22Rv1 (cell line): ENCODE results near the gene FBXO31.

Experiments used
- H3K27ac ChIP-seq: fragments of 450-650 bp; 2 replicates; pipeline ENCODE4 v1.5.1; 2017
- ZFX ChIP-seq: fragments of 450-650 bp; IDR thresholded peaks from 2 replicates; pipeline ENCODE4 v1.6.1; 2017; ENCODE audit warnings: antibody characterized with exemption, borderline replicate concordance
- TF ChIP-seq, protein P1 (sequence below): fragments of 450-650 bp; IDR thresholded peaks from 2 replicates; pipeline ENCODE4 v1.5.1; 2017; ENCODE audit warnings: mild to moderate bottlenecking

The FBXO31 gene

DNA sequence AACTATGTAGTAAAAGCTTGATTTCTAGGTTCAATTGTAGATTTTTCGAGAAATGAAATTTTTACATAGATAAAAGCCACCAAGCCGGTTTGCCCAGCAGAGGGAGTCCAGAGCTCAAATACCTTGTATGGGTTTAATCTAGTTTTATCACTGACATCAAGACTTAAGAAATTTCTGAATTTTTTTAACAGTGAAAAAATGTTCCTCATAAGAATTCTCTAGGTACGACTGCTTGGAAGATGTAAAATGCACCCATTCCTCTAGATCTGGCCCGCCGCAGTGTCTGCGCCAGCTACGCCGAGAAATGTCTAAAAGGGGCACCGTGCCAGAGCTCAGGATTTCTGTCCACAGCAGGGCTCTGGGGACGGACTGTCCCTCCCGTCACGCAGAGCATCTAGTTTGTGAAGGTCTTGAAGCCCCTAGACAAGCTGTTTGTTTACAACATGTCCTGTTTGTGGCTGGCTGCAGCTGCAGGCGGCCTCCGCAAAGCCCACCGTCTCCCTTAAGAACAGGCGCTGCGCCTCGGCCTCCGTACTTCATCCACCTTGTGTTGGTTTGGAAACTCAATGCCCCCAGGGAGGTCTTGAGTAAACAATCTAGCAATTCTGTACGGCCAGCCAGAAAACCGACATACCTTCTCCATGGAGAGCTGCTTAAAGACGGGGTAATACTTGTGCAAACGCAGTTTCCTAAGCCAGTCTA lies 33.4 kb upstream of the FBXO31 start:
- TF ChIP-seq ZFX: no peak
- TF ChIP-seq, protein P1, sequence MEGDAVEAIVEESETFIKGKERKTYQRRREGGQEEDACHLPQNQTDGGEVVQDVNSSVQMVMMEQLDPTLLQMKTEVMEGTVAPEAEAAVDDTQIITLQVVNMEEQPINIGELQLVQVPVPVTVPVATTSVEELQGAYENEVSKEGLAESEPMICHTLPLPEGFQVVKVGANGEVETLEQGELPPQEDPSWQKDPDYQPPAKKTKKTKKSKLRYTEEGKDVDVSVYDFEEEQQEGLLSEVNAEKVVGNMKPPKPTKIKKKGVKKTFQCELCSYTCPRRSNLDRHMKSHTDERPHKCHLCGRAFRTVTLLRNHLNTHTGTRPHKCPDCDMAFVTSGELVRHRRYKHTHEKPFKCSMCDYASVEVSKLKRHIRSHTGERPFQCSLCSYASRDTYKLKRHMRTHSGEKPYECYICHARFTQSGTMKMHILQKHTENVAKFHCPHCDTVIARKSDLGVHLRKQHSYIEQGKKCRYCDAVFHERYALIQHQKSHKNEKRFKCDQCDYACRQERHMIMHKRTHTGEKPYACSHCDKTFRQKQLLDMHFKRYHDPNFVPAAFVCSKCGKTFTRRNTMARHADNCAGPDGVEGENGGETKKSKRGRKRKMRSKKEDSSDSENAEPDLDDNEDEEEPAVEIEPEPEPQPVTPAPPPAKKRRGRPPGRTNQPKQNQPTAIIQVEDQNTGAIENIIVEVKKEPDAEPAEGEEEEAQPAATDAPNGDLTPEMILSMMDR: peak; percentile 83
- H3K27ac ChIP-seq: no peak overlapping the region

DNA sequence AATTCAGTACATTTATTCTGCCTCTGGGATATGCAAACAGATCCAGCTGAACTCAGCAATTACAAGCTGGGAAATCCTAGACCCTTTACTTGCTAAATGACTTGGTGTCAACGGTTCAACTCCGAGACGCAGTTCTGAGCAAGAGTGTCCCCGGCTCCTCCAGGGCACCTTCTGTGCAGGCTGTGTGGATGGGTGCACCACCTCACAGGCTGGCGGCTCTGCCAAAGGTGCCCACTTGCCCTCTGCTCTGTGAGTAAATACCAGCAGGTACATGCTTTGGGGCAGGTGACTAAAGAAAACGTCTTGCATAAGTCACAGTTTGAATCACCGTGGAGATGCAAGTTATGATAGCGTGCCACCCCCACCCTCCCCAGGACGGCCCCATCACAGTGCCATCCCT lies 31.9 kb upstream of the FBXO31 start:
- TF ChIP-seq, protein P1: no peak
- no peak for TF ChIP-seq ZFX
- no peak overlapping the region for H3K27ac ChIP-seq

DNA sequence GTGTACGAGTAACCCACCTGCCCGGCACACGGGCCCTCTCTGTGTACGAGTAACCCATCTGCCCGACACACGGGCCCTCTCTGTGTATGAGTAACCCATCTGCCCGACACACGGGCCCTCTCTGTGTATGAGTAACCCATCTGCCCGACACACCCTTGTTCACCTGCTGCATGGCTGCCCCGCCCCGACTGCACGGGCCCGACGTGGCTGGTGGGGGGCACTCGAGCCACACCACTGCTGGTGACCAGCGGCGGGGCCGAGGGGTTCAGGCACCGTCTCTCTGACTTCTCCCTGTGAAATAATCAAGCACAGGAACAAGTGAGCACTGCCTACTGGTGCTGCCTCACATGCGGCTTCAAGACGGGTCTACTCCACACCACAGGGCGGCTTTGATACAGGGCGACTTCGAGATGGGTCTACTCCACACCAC lies 30.7 kb upstream of the FBXO31 start:
- no peak overlapping the region for H3K27ac ChIP-seq
- TF ChIP-seq ZFX: no peak
- TF ChIP-seq, protein P1: no peak

DNA sequence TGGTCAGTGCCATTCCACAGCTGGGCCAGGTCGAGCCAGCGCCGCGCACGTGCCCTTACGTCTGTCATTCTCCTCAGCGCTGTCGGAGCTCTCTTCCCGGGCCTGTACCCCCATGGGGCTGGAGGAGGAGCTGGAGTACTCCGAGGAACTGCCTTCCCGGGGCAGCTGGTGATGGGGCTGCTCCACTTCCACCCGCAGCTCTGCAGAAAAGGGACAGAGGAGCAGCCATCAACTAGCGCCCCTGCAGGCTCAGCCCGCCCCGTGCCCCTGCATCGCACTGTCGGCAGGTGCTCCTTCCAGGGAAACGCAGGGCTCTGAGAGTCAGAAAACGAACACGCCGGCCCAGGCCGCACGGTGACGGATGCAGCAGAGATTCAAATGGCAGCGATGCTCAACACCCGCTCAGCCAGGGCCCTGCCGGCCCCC lies 29.4 kb upstream of the FBXO31 start:
- TF ChIP-seq, protein P1: no peak
- TF ChIP-seq ZFX: no peak
- no peak overlapping the region for H3K27ac ChIP-seq

DNA sequence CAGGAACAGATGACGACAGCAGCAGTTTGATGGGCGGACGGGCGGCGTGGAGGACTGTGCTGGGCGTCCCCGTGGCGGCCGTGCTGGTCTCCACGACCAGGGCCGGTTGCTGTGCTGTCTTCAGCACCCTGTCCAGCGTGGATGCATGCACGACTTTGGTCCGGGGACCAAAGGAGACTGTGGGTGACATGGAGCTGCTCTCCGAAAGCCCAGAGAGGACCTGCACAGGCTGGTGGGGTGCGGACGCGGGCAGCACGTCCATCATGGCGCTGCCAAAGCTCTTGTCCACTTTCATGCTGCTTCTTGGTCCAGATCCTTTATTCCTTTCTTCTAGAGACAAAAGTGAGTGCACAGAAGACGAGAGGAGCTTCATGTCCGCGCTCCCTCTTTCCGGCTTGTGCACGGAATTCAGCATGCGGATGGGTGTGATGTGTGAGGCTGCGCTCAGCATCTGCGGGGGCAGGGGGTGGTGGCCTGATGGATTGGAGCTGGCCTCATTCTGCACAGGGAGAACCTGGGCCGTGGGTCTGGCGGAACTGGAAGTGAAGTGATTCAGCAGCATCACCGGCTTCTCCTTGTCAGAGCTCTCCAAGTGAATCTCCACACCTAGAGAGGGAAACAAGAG lies 28.9 kb upstream of the FBXO31 start:
- H3K27ac ChIP-seq: no peak overlapping the region
- TF ChIP-seq ZFX: no peak
- TF ChIP-seq, protein P1: no peak

DNA sequence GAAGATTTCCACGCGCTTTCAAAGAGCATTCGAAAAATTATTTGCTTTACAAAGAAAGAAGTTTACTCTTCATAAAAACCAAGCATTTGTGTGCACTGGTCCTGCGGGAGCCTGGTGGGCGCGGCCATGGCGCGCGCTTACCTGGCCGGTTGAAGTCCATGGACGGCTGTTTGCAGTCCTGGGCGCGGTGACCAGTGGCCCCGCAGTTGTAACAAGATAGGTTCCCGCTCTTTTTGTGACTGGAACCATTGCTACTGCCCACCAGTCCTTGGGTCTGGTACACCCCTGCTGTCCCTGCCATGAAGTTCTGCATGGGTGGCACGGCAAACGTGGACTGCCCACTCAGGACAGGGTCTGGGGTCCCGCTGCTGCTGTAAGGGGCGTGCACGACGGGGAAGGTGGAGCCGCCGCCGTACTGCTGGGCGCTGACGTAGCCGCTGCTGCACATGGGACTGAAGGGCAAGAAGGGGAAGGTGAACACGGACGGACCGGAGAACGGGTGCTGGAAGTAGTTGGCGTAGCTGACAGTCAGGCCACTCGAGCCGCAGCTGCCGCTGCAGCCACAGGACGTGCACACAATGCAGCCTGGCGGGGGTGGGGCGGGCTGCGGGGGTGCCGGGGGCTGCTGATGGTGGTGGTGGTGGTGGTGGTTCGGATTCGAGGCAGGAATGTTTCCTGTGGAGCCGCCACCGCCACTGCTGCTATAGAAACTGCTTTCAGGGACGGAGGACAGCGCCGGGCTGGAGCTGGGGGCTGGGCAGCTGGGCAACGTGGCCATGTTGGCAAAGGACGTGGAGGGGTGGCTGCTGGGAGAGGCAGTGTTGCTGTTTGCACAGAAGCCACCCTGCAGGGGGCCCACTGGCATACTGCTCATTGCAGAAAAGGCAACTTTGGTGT lies 28.0 kb upstream of the FBXO31 start:
- H3K27ac ChIP-seq: no peak overlapping the region
- no peak for TF ChIP-seq ZFX
- TF ChIP-seq, protein P1: no peak; the same call in 1 of the 2 replicates
